H1 (cell line): ENCODE measurements around the gene EXD3. TPM values are rescaled to one million over a fixed set of nuclear protein-coding genes. Genes with fewer than 3 reads are reported as not detected.

Experiments
- CTCF ChIA-PET: fragments of 300-600 bp; sonication (Branson Sonifier 250); formaldehyde crosslinking; loops from one replicate; lab custom pipeline; 2021; ENCODE audit not compliant: partially characterized antibody; lab: Charles Lee
- POLR2A ChIA-PET: fragments of 300-600 bp; sonication (Branson Sonifier 250); formaldehyde crosslinking; loops from one replicate; lab custom pipeline; 2021; ENCODE audit warnings: inconsistent platforms; ENCODE audit not compliant: partially characterized antibody; lab: Charles Lee
- DNase-seq, 2 experiments: peaks; one replicate each; pipeline versions ENCODE4 v3.0.0 to v3.0.0-alpha.2; 2010 to 2022; ENCODE audit warnings: low spot score in 2 of 2, low read depth in 1 of 2, mixed read lengths in 1 of 2
- FAIRE-seq: peaks from 2 replicates; lab custom pipeline; 2011; peaks lifted over from hg19 to GRCh38; lab: Jason Lieb, UNC
- H2AFZ ChIP-seq: 2 replicates; pipeline ENCODE4 v1.8.1; 2012; ENCODE audit warnings: low read length, inconsistent platforms
- H2AK5ac ChIP-seq: 2 replicates; pipeline ENCODE4 v1.6.1; 2013; ENCODE audit warnings: low read depth, low read length
- H2BK120ac ChIP-seq: replicated peaks from 2 replicates; pipeline ENCODE3; 2013; ENCODE audit warnings: low read depth, low read length, inconsistent platforms
- H2BK12ac ChIP-seq: 2 replicates; pipeline ENCODE4 v1.6.1; 2013; ENCODE audit warnings: low read depth, low read length
- H2BK15ac ChIP-seq: 2 replicates; pipeline ENCODE4 v1.6.1; 2013; ENCODE audit warnings: low read length
- H2BK20ac ChIP-seq: 2 replicates; pipeline ENCODE4 v1.6.1; 2013; ENCODE audit warnings: low read length
- H2BK5ac ChIP-seq: 2 replicates; pipeline ENCODE4 v1.6.1; 2013; ENCODE audit warnings: low read depth, low read length
- H3K14ac ChIP-seq: 2 replicates; pipeline ENCODE4 v1.6.1; 2013; ENCODE audit warnings: inconsistent platforms; ENCODE audit not compliant: insufficient read length
- H3K18ac ChIP-seq: 2 replicates; pipeline ENCODE4 v1.6.1; 2013; ENCODE audit warnings: low read length; ENCODE audit errors: extremely low read depth
- H3K23ac ChIP-seq: 2 replicates; pipeline ENCODE4 v1.6.1; 2013; ENCODE audit warnings: inconsistent platforms; ENCODE audit not compliant: insufficient read length
- H3K23me2 ChIP-seq: 2 replicates; pipeline ENCODE4 v1.6.1; 2013; ENCODE audit warnings: low read depth, low read length
- H3K27ac ChIP-seq: 2 replicates; pipeline ENCODE4 v1.6.1; 2011; ENCODE audit warnings: low read depth, low read length, inconsistent platforms
- H3K27me3 ChIP-seq, 4 experiments: replicated peaks in 1 of 4; 1 replicate in 1 of 4; 2 replicates in 3 of 4; pipeline versions ENCODE4 v1.6.1 to v1.8.1; 2011 to 2013; ENCODE audit warnings: low read length in 3 of 4, mild to moderate bottlenecking in 3 of 4, inconsistent platforms in 2 of 4, mixed read lengths in 2 of 4, moderate library complexity in 1 of 4; ENCODE audit not compliant: control insufficient read depth in 3 of 4, insufficient read depth in 3 of 4; ENCODE audit errors: extremely low read depth in 1 of 4
- H3K36me3 ChIP-seq, 4 experiments: 2 replicates each; pipeline versions ENCODE4 v1.6.1 to v1.8.1; 2011 to 2013; ENCODE audit warnings: mild to moderate bottlenecking in 4 of 4, low read length in 3 of 4, moderate library complexity in 2 of 4, control low read depth in 1 of 4, inconsistent platforms in 1 of 4; ENCODE audit not compliant: insufficient read depth in 4 of 4, control insufficient read depth in 2 of 4
- H3K4ac ChIP-seq: replicated peaks from 2 replicates; pipeline ENCODE3; 2013; ENCODE audit warnings: low read length, low read depth, mixed read lengths, inconsistent platforms; ENCODE audit not compliant: insufficient read length
- H3K4me1 ChIP-seq, 4 experiments: replicated peaks in 1 of 4; 1 replicate in 1 of 4; 2 replicates in 3 of 4; pipeline versions ENCODE4 v1.6.1 to v1.8.1; 2011 to 2013; ENCODE audit warnings: low read length in 3 of 4, inconsistent platforms in 2 of 4, mixed read lengths in 1 of 4; ENCODE audit not compliant: insufficient read depth in 4 of 4, control insufficient read depth in 3 of 4
- H3K4me2 ChIP-seq, 2 experiments: 2 replicates each; pipeline versions ENCODE4 v1.6.1 to v1.8.1; 2011 to 2013; ENCODE audit warnings: low read depth in 2 of 2, low read length in 2 of 2, control low read depth in 1 of 2, inconsistent platforms in 1 of 2, mild to moderate bottlenecking in 1 of 2; ENCODE audit not compliant: insufficient read depth in 1 of 2
- H3K4me3 ChIP-seq, 4 experiments: fragments of 200-600, 300-600 bp in 1 of 4; sonication (generic), shearing (Covaris generic), sonication (Bioruptor Twin) in 1 of 4; 2 replicates each; pipeline versions ENCODE4 v1.5.1 to v1.8.1; 2011 to 2016; ENCODE audit warnings: low read length in 4 of 4, low read depth in 3 of 4, control low read depth in 2 of 4, inconsistent platforms in 2 of 4, mild to moderate bottlenecking in 2 of 4, mixed read lengths in 1 of 4, moderate library complexity in 1 of 4; ENCODE audit not compliant: insufficient read depth in 2 of 4; ENCODE audit errors: extremely low read depth in 1 of 4
- H3K56ac ChIP-seq: replicated peaks from 2 replicates; pipeline ENCODE3; 2013; ENCODE audit warnings: low read depth, mild to moderate bottlenecking, mixed read lengths, low read length, inconsistent platforms; ENCODE audit not compliant: insufficient read length
- H3K79me1 ChIP-seq: 2 replicates; pipeline ENCODE4 v1.6.1; 2013; ENCODE audit warnings: low read depth, low read length, control low read depth
- H3K79me2 ChIP-seq, 2 experiments: 2 replicates each; pipeline versions ENCODE4 v1.6.1 to v1.8.1; 2012 to 2013; ENCODE audit warnings: low read length in 2 of 2, mild to moderate bottlenecking in 2 of 2, inconsistent platforms in 1 of 2; ENCODE audit not compliant: insufficient read depth in 2 of 2, control insufficient read depth in 1 of 2
- H3K9ac ChIP-seq, 4 experiments: replicated peaks in 1 of 4; 1 replicate in 1 of 4; 2 replicates in 3 of 4; pipeline versions ENCODE4 v1.6.1 to v1.8.1; 2011 to 2013; ENCODE audit warnings: low read depth in 3 of 4, low read length in 3 of 4, control low read depth in 2 of 4, mild to moderate bottlenecking in 2 of 4, moderate library complexity in 2 of 4, inconsistent platforms in 1 of 4; ENCODE audit errors: extremely low read depth in 1 of 4
- H3K9me3 ChIP-seq, 2 experiments: 2 replicates each; pipeline versions ENCODE4 v1.6.1 to v1.8.1; 2012 to 2013; ENCODE audit warnings: mild to moderate bottlenecking in 2 of 2, moderate library complexity in 2 of 2, control low read depth in 1 of 2, inconsistent platforms in 1 of 2, low read depth in 1 of 2, low read length in 1 of 2, mixed read lengths in 1 of 2; ENCODE audit not compliant: insufficient read depth in 2 of 2
- H4K20me1 ChIP-seq, 2 experiments: replicated peaks in 1 of 2; 2 replicates each; pipeline versions ENCODE3 to v1.8.1; 2011 to 2013; ENCODE audit warnings: inconsistent platforms in 2 of 2, low read length in 2 of 2, mild to moderate bottlenecking in 1 of 2; ENCODE audit not compliant: insufficient read depth in 2 of 2, control insufficient read depth in 1 of 2
- H4K5ac ChIP-seq: 2 replicates; pipeline ENCODE4 v1.6.1; 2013; ENCODE audit warnings: low read length, low read depth, mixed read lengths, inconsistent platforms; ENCODE audit not compliant: insufficient read length
- H4K8ac ChIP-seq: 2 replicates; pipeline ENCODE4 v1.8.0; 2013; ENCODE audit warnings: mild to moderate bottlenecking, moderate library complexity, low read length, inconsistent platforms; ENCODE audit not compliant: insufficient read depth; ENCODE audit errors: extremely low read depth
- H4K91ac ChIP-seq: replicated peaks from 2 replicates; pipeline ENCODE3; 2013; ENCODE audit warnings: low read length, mixed read lengths, inconsistent platforms; ENCODE audit not compliant: insufficient read length
- HDAC2 ChIP-seq, 2 experiments: fragments of 300-600 bp in 1 of 2; sonication (generic) in 1 of 2; IDR thresholded peaks; 2 replicates each; pipeline ENCODE4 v1.6.1; 2011 to 2012; ENCODE audit warnings: low read depth in 2 of 2, low read length in 2 of 2, mild to moderate bottlenecking in 2 of 2, moderate library complexity in 2 of 2, borderline replicate concordance in 1 of 2, inconsistent platforms in 1 of 2
- KDM1A ChIP-seq: fragments of 200-600, 300-600 bp; sonication (generic); IDR thresholded peaks from 2 replicates; pipeline ENCODE4 v1.7.1; 2016; ENCODE audit warnings: mild to moderate bottlenecking, low read length, borderline replicate concordance
- PHF8 ChIP-seq: fragments of 200-600 bp; sonication (generic); conservative IDR thresholded peaks from 2 replicates; pipeline ENCODE4 v1.7.1; 2012; ENCODE audit warnings: low read depth, mild to moderate bottlenecking, inconsistent platforms, low read length, moderate library complexity
- SP1 ChIP-seq: IDR thresholded peaks from 2 replicates; pipeline ENCODE4 v1.6.1; 2011; ENCODE audit warnings: low read depth, low read length
- SRF ChIP-seq: IDR thresholded peaks from 2 replicates; pipeline ENCODE4 v1.6.1; 2011; ENCODE audit warnings: mild to moderate bottlenecking, low read depth, low read length, moderate library complexity
- TAF1 ChIP-seq: IDR thresholded peaks from 2 replicates; pipeline ENCODE4 v1.6.1; 2011; ENCODE audit warnings: mild to moderate bottlenecking, low read depth, low read length
- ZNF274 ChIP-seq: IDR thresholded peaks from 2 replicates; pipeline ENCODE4 v1.7.0; 2012; ENCODE audit warnings: low read length, borderline replicate concordance; ENCODE audit errors: extremely low read depth
- WGBS, 2 experiments: shearing (Covaris generic) in 1 of 2; methylation state at CpG; one replicate each; pipeline versions ENCODE4 v1.1.6 to v1.1.7; 2013 to 2015; ENCODE audit warnings: low lambda C conversion rate in 2 of 2, mixed read lengths in 2 of 2, inconsistent platforms in 1 of 2, low coverage in 1 of 2, missing lambda C conversion rate in 1 of 2; ENCODE audit not compliant: insufficient replicate concordance in 2 of 2, insufficient coverage in 1 of 2, insufficient read length in 1 of 2; ENCODE audit errors: extremely low coverage in 1 of 2, missing lambda C conversion rate in 1 of 2; 5-methylcytosine and 5-hydroxymethylcytosine counted together
- polyA plus RNA-seq, 7 experiments: library from polyadenylated mRNA; depleted of rRNA in 3 of 7; stranded (reverse) in 5 of 7; unstranded in 2 of 7; fragments of >200 nt in 5 of 7; fragments of 200-250 nt in 2 of 7; gene quantifications; 1 replicate in 5 of 7; 2 replicates in 1 of 7; 4 replicates in 1 of 7; pipeline versions ENCODE4 v1.2.1 to v1.2.3, GENCODE V29; 2011 to 2013; ENCODE audit warnings: missing spikeins in 2 of 7, mixed read lengths in 2 of 7
- total RNA-seq: library from RNA; stranded (reverse); fragmentation: NEBNext Ultra II Directional; extraction: Animal tissue kit (Norgen Biotek cat#: 25700); gene quantifications from 2 replicates; pipeline ENCODE4 v1.2.1, GENCODE V29; 2021
- TF ChIP-seq, protein P1 (sequence below): IDR thresholded peaks from 2 replicates; pipeline ENCODE4 v1.6.1; 2012; ENCODE audit warnings: inconsistent platforms

The EXD3 gene
- total and polyA plus RNA-seq, 2 of the 8 experiments (the other 6 are each of a cell fraction or from before 2014, with no cell fraction given): 7.2 to 9.4 TPM

DNA sequence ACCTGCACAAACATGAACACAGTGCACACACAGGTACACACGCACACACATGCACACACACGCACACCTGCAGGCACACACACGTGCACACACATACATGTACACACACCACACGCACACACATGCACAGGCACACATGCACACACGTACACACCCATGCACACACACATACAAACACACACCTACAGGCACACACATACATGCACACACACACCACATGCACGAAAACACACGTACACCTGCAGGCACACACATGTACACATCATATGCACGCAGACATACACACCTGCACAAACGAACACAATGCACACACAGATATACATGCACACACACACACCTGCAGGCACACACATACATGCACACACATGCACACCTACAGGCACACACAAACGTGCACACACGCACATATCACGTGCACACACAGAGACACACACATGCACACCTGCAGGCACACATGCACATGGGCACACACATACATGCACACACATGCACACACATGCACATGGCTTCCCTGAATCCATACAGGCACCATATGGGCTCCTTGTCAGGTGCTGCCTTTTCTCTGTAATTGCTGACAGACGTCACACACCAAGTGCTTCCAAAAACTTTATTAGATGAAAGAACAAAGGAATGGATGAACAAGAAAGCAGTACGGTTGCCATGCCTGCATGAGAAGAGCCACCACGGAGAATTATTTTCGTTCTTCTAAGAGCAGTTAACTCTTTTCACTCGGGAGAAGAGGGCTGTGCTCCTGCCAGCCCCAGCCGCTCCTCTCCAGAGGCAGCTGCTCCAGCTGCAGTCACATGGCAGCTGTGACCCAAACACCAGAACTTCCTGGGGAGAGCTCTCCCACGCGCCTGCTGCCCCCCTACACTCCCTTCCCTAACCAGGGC is 57.2 kb downstream of the EXD3 start:
- no peak for DNase-seq
- CTCF ChIA-PET: interaction anchor here (1.1 kb wide), 1 partner anchor 17 kb away, joined by 3 read pairs; no protein-coding TSS in a partner anchor
- 0 out of 2 replicates have a peak overlapping the region, but pooled peaks have one; percentile 9 for H2BK15ac ChIP-seq

More for the DNA sequence above, 57.2 kb downstream of the EXD3 start:
- Histone ChIP-seq H3K27ac (no peak overlapping the region), H3K79me1 (no peaks in the 10 kb centered on the region), H3K4ac (peak overlapping the region; percentile 91), H2AFZ (no peak overlapping the region), H3K36me3 (no peaks in the 10 kb centered on the region; a peak in 1 of 8 replicates), H3K9ac (no peak overlapping the region; a peak in 1 of 7 replicates), H3K9me3 (no peaks in the 10 kb centered on the region; a peak in 2 of 4 replicates), H3K23ac (no peak overlapping the region), H3K56ac (no peak overlapping the region), H3K4me3 (no peak overlapping the region), H2BK5ac (peak overlapping the region; percentile 53; the same call in 1 of the 2 replicates), H4K91ac (peak overlapping the region; percentile 54), H3K23me2 (peaks cover 4% of the 10 kb centered on the region; the same call in 1 of the 2 replicates), H3K4me1 (no peaks in the 10 kb centered on the region; a peak in 2 of 7 replicates), H2BK20ac (no peak overlapping the region), H3K14ac (no peak overlapping the region), H3K27me3 (no peaks in the 10 kb centered on the region), H4K5ac (no peak overlapping the region), H2AK5ac (0 out of 2 replicates have a peak overlapping the region, but pooled peaks have one; percentile 44), H2BK120ac (no peak overlapping the region), H3K79me2 (no peaks in the 10 kb centered on the region), H3K4me2 (no peak overlapping the region), H2BK12ac (no peak overlapping the region), H4K20me1 (peaks cover 0 to 7% of the 10 kb centered on the region in 2 experiments), H3K18ac (no peak overlapping the region), H4K8ac (no peak overlapping the region)
- FAIRE-seq: no peak
- 83% methylated on average over 20 of the region's 20 CpGs; no CpG with 5 or more reads in 1 of the 2 experiments for WGBS, 2 experiments
- TF ChIP-seq TAF1: no peak
- no peak for TF ChIP-seq SP1
- no peak for TF ChIP-seq ZNF274
- TF ChIP-seq, protein P1, sequence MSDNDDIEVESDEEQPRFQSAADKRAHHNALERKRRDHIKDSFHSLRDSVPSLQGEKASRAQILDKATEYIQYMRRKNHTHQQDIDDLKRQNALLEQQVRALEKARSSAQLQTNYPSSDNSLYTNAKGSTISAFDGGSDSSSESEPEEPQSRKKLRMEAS: no peak
- no peak for TF ChIP-seq HDAC2 (IDR thresholded peaks at IDR 0.05; ENCODE audit: borderline replicate concordance in 1 of 2, low read depth in 2 of 2, low read length in 2 of 2)
- TF ChIP-seq KDM1A: no peak
- TF ChIP-seq SRF: no peak
- no peak for TF ChIP-seq PHF8
- POLR2A ChIA-PET: interaction anchor here (0.6 to 1.0 kb wide), 2 partner anchors 9 to 77 kb away, joined by 3 read pairs; no protein-coding TSS in a partner anchor
